ENCODE measurements around the gene LCE3E.

LCE3E gene

DNA sequence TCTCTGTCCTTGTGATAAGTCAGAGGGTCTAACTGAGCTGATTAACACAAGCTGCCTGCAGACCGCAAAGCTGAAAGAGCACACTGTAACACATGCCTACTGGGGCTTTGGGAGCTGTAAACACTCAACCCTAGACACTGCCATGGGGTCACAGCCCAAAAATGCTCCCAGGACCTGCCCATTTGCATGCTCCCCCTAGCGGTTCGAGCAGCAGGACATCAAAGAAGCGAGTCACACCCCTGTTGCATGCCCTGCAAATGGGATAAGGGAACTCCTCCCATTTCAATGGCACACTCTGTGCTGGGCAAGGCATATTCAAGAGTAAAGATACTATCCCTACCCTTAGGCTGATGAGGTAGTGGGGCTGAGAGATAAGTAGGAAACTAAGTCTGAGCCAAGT lies 22.8 kb downstream of the LCE3E start:
- no peaks in the 10 kb centered on the region for H3K9me3 ChIP-seq
- H3K36me3 ChIP-seq, result no peaks in the 10 kb centered on the region
- no peaks in the 10 kb centered on the region for H3K27me3 ChIP-seq
- TF ChIP-seq, protein P1, sequence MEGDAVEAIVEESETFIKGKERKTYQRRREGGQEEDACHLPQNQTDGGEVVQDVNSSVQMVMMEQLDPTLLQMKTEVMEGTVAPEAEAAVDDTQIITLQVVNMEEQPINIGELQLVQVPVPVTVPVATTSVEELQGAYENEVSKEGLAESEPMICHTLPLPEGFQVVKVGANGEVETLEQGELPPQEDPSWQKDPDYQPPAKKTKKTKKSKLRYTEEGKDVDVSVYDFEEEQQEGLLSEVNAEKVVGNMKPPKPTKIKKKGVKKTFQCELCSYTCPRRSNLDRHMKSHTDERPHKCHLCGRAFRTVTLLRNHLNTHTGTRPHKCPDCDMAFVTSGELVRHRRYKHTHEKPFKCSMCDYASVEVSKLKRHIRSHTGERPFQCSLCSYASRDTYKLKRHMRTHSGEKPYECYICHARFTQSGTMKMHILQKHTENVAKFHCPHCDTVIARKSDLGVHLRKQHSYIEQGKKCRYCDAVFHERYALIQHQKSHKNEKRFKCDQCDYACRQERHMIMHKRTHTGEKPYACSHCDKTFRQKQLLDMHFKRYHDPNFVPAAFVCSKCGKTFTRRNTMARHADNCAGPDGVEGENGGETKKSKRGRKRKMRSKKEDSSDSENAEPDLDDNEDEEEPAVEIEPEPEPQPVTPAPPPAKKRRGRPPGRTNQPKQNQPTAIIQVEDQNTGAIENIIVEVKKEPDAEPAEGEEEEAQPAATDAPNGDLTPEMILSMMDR (IDR thresholded peaks at IDR 0.05; ENCODE audit: low read depth, low read length), result peak; percentile 15
- no peak overlapping the region for H3K4me3 ChIP-seq (ENCODE audit: low read depth, low read length)
- no peak for DNase-seq
- no peaks in the 10 kb centered on the region for H3K4me1 ChIP-seq

DNA sequence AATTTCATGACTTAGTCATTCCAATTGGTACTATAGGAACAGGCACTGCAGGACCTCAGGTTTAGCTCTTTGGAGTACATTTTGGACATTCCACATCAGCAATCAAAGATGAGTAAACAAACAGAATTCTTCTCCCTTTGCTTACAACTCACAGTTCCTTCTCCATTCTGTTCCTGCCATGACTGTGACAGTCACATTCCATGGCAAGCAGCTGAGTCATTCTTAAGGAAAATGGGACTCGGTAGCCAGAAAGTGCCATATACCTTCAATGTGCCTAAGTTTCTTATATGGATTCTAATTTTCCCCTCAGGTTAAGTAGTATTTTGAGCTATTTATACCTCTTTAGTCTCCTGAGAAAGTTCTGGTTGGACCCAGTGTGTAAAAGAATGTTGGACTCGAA lies 26.7 kb downstream of the LCE3E start:
- no peaks in the 10 kb centered on the region for H3K36me3 ChIP-seq
- TF ChIP-seq, protein P1 (IDR thresholded peaks at IDR 0.05; ENCODE audit: low read depth, low read length), result no peak
- H3K9me3 ChIP-seq, result no peaks in the 10 kb centered on the region
- H3K27me3 ChIP-seq, result peaks cover under 1% of the 10 kb centered on the region; the same call in 1 of the 2 replicates
- H3K4me1 ChIP-seq, result no peaks in the 10 kb centered on the region
- no peak for DNase-seq
- H3K4me3 ChIP-seq (ENCODE audit: low read depth, low read length), result no peak overlapping the region

DNA sequence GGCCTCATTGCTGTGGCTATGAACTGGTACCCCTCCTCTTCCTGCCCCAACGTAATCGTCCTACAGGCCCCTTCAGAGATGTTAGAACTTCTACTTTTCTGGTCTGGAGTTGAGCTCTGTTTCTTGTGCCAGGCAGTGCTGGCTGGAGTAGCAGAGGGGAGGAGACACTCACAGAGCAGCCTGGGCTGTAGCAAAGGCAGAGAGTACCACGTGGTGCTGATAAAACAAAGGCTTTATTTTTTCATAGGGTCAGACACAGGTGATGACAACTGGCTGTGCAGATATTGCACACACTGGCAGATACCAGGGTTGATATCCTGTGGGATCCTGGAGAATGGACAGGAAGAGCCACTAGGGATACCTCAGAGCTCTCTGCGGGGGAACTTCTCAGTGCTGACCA lies 29.1 kb downstream of the LCE3E start:
- Histone ChIP-seq H3K4me1 (no peaks in the 10 kb centered on the region), H3K9me3 (no peaks in the 10 kb centered on the region), H3K27me3 (peaks cover 7% of the 10 kb centered on the region; the same call in 1 of the 2 replicates), H3K36me3 (no peaks in the 10 kb centered on the region), H3K4me3 (ENCODE audit: low read depth, low read length) (no peak overlapping the region)
- DNase-seq, result no peak
- TF ChIP-seq, protein P1 (IDR thresholded peaks at IDR 0.05; ENCODE audit: low read depth, low read length), result no peak

DNA sequence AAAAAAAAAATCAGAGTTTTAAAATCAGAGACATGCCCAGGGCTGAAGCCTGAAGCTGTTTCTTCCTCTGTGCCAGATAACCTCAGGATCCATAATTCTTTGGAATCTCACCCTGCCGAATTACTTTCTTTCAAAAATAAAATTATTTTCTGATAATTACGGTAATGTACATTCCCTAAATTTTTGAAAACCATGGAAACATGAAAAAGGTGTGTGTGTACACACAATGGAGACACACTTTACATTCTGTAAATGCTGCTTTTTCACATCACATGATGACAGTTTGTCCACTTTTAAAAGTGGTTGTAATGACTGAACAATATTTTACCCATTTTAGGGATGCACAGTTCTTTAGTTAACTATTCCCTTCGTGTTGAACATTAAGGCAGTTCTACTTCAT lies 30.8 kb downstream of the LCE3E start:
- TF ChIP-seq, protein P1 (IDR thresholded peaks at IDR 0.05; ENCODE audit: low read depth, low read length), result no peak
- DNase-seq, result no peak
- Histone ChIP-seq H3K36me3 (no peaks in the 10 kb centered on the region), H3K4me3 (ENCODE audit: low read depth, low read length) (no peak overlapping the region), H3K4me1 (no peaks in the 10 kb centered on the region), H3K27me3 (peaks cover 7% of the 10 kb centered on the region; the same call in 1 of the 2 replicates), H3K9me3 (no peaks in the 10 kb centered on the region)

DNA sequence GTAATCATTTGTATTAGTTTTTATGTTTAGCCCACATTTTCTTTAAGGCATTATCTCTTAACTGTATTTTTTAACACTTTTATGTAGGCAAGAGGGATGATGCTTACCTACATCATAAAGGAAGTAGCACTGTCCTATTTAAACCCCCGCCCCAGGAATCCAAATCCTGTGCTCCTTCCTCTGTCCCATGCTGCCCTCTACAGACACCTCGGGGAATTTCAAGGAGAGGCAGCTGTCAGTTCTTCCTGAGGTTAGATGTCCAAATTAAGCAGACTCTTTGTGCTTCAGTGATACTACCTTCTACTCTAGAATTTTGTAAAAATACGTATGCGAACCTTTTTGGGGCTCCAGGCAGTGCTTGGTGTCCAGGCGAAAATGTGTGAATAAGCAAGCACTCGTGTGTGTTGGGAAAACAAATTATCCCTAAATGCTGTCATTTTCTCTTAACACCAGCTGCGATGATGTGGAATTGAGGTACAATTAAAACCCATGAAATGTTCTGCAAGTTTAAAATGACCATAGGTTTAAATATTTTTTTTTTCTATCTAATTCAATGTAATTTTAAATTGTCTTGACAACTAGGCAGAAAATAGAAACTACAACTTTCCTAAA lies 33.1 kb downstream of the LCE3E start:
- Histone ChIP-seq H3K27me3 (peaks cover 7% of the 10 kb centered on the region; the same call in 1 of the 2 replicates), H3K9me3 (no peaks in the 10 kb centered on the region), H3K4me3 (ENCODE audit: low read depth, low read length) (no peak overlapping the region), H3K36me3 (no peaks in the 10 kb centered on the region), H3K4me1 (no peaks in the 10 kb centered on the region)
- TF ChIP-seq, protein P1 (IDR thresholded peaks at IDR 0.05; ENCODE audit: low read depth, low read length), result peak; percentile 88
- peak; percentile 64 for DNase-seq

DNA sequence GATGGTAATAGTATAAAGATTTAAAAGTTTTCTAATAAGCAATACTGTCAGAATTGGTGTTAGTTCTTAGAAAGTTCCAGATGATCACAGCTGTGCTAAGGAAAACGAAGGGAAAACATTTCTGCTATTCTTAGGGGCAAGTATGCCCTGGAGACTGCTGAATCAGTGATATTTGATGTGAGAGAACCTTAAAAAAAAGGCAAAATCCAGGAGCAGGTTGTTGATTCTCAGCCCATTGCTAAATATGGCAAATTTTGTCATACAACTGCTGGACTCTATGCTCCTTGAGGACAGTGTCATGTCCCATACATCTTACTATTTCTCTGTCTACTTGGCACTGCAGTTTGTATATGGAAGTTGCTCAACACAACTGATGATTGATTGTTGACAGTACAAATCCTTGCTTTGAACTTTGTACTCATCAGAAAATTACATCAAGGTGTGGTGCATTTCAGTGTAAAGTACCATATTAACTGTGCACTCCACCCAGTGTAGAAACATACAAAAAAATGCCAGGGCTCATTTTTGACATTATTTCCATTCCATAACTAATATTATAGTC lies 41.4 kb downstream of the LCE3E start:
- no peak for DNase-seq
- TF ChIP-seq, protein P1 (IDR thresholded peaks at IDR 0.05; ENCODE audit: low read depth, low read length), result no peak
- no peak overlapping the region for H3K4me3 ChIP-seq (ENCODE audit: low read depth, low read length)
- no peaks in the 10 kb centered on the region for H3K27me3 ChIP-seq
- no peaks in the 10 kb centered on the region for H3K4me1 ChIP-seq
- no peaks in the 10 kb centered on the region for H3K36me3 ChIP-seq
- no peaks in the 10 kb centered on the region for H3K9me3 ChIP-seq
